Stimulated activated CD4-positive, alpha-beta T cell treated with anti-CD3 and anti-CD28 coated beads, Interleukin-4, amount 100 ng/mL, for 24 hours (primary cell): ENCODE data around the gene RPL10L.

Experiments used
- DNase-seq: peaks from one replicate; pipeline ENCODE4 v3.0.0-alpha.2; 2020

RPL10L gene

DNA sequence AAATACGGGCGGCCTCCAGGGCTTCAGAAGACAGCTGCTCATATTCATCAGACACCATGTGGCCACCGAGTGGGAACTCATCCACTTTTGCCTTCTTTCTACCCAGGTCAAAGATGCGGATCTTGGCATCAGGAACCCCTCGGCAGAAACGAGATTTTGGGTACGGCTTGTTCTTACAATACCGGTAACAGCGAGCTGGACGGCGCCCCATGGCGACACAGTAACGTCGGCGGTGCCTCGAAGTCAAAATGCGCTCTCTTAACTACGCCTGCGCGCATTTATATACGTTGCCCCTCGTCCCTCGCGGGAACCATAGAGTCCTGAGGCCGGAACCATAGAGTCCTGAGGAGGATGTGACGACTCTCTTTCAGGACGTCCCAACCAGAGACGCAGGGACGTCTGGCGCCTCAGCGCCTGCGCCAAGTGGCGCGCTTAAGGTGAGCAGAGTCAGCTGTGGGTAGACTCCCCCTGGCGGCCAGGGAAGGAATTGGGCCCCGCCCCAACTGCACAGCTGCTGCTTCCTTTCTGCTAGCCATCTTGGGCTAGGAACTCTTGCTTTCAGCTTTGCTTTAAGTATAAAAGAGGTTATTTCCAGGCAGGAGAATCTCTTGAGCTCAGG lies at the start of gene RPL10L:
Gene RPL10L, minus strand, starts transcription at position 256 of the 619 bp plus-strand sequence. Its CDS starts 45 bp downstream, at position 211.
- DNase-seq, result no peak

DNA sequence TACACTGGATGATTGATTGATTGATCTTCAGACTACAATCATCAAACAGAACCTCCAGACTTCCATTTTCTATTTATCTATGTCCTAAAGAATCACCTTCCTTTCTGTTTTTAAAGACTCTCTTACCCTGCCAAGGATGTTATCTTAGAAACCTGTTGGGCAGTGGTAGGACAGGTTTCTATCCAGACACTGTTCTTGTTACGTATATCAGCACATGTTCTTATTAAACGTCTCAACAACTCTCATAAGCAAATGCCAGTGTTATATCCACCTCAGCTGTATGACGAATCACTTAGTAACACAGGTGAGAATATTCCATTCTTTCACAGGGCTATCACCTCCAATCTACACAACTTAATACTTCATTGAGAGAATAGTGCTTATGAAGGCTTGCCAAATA lies 40.2 kb upstream of the RPL10L start:
- no peak for DNase-seq

DNA sequence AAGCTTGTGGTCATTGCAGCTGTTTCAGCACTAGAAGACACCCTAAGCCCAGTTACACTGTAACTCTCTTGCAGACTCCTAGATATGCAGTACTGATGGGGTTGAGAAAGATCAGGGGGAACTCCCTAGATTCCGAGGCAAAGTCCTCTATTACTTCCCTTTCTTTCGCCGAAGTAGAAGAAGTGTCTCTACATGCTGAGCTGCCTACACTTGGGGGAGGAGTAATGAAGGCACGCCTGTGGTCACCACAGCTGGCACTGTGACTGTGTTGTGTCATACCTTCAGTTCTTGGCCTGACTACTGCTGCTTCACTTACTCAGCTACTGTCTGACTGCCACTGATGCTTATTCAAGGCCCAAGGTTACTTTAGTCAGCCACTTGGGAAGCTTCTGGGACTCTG lies 35.1 kb upstream of the RPL10L start:
- no peak for DNase-seq

DNA sequence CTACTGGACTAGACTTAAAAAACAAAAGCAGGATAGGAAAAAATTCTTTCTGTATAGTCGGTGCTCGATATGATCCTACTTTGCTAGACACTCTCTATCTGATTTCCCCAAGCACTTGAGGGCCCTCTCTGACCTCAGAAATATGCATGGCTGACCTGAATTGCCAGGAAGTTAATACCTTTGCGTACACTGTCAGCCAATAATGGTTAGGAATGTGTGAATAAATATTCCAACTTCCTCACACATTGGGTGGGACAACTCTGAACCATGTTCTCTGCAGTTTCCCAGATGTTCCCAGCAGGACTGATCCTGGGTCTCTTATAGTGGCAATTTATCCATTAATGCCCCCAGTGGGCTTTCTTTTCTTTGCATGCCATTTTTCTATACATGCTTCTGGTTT lies 20.5 kb upstream of the RPL10L start:
- DNase-seq, result no peak

DNA sequence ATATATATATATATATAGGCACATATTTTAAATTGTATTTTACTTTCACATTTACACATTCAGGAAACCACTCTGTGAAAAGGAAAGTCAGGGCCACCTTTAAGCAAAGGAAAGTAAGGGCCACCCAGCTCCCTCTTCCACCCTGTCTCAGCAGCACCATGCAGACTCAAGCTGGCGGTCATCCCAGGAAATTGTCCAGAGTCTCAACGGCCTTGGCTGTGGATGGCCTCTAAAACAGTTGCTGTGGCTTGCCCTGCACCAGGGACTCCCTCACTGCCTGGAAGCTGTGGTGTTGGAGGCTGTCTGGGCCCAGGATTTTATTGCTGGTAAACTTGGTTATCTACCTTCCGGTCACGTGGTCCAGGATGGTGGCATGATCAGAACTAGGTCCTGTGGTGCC lies 11.8 kb upstream of the RPL10L start:
- DNase-seq, result no peak

DNA sequence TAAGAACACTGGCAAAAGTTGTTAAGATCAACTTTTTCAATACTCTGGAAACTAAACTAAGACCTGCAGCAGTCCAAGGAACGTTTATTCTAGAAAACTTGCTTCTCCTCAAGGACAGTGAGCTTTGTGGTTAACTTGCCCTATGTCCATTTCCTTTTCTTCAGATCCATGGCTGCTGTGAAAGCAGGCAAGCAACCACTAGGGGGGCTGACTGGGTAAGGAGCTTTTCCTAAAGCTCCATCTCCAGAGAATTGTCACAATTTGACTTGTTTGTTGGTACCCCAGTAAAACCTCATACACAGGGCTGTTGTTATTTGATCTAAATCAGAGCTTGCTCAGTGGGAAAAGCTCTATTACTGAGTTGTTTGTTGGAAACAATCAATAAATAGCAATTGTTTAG lies 10.1 kb upstream of the RPL10L start:
- no peak for DNase-seq

GRCh38 chr14:46653031-46653755 lies 1.6 kb upstream of the RPL10L start:
- DNase-seq, result no peak

- no peak for DNase-seq
Measured at GRCh38 chr14:46646796-46647195, 4.8 kb downstream of the RPL10L start.

- DNase-seq, result no peak
Measured at GRCh38 chr14:46626876-46627275, 24.7 kb downstream of the RPL10L start.
